Inferior parietal cortex (tissue), 1 donor: ENCODE measurements around the gene OR56A3.
"Not testable (repeated sequence)": the region's sequence is repeated elsewhere in the genome, so short reads cannot be mapped to it uniquely, and the experiment has no call there.

Experiments
- DNase-seq: peaks from one replicate; pipeline ENCODE4 v3.0.0-alpha.2; 2016; ENCODE audit errors: extremely low spot score

OR56A3 gene, protein sequence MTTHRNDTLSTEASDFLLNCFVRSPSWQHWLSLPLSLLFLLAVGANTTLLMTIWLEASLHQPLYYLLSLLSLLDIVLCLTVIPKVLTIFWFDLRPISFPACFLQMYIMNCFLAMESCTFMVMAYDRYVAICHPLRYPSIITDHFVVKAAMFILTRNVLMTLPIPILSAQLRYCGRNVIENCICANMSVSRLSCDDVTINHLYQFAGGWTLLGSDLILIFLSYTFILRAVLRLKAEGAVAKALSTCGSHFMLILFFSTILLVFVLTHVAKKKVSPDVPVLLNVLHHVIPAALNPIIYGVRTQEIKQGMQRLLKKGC

GRCh38 chr11:5941951-5942350 lies at the start of gene OR56A3:
OR56A3 (plus strand) TSS chr11:5942251; CDS start chr11:5947347, 5,096 bp downstream.
- DNase-seq = no peak

GRCh38 chr11:5892908-5893307 lies 49.1 kb upstream of the OR56A3 start, which contains the start of gene OR52E5:
OR52E5 (plus strand) TSS chr11:5893208; CDS start chr11:5900777, 7,569 bp downstream.
- DNase-seq = no peak

- no peak for DNase-seq
Measured at GRCh38 chr11:5899534-5899933, 42.5 kb upstream of the OR56A3 start.

- no peak for DNase-seq
Measured at GRCh38 chr11:5910540-5910939, 31.5 kb upstream of the OR56A3 start.

- no peak for DNase-seq
Measured at GRCh38 chr11:5922749-5923426, 19.2 kb upstream of the OR56A3 start.

GRCh38 chr11:5923427-5923776 lies 18.6 kb upstream of the OR56A3 start:
- no peak for DNase-seq

DNA sequence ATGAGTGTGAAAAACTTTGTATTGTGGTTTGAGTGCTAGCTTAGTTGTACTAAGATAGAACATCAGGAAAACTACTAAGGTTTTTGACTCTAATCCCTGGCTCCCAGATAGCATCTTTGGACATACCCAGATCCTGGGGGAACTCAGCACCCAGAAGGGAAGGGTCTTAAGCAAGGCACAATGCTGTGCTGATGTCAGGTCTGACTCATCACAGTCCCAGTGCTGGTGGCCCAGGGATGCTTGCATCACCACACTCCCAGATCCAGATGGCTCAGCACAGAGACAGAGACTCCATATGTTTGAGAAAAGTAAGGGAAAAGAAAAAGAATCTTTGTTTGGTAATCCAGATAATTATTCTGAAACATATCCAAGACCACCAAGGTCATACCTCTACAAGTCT lies 18.3 kb upstream of the OR56A3 start:
- DNase-seq = no peak

GRCh38 chr11:5928271-5928670 lies 13.8 kb upstream of the OR56A3 start:
- DNase-seq = no peak

DNA sequence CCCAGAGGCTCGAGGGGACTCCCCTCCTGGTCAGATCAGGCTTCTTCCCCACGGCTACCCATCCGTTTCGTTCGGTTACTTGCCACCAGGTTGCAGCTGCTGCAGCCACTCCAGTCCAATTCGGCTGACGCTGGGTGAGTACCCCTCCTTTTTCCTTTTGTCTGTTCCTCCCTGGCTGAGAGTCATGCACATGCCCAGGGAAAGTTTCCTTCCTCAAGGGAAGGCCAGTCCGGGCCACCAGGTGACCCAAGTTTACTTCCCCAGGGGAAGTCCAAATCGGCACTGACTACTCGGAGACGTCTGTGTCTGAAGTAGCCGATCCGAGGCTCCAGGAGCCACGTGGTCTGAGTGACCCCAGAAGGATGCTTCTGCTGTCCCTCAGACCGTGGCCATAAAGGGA lies 13.2 kb upstream of the OR56A3 start:
- DNase-seq = no peak

DNA sequence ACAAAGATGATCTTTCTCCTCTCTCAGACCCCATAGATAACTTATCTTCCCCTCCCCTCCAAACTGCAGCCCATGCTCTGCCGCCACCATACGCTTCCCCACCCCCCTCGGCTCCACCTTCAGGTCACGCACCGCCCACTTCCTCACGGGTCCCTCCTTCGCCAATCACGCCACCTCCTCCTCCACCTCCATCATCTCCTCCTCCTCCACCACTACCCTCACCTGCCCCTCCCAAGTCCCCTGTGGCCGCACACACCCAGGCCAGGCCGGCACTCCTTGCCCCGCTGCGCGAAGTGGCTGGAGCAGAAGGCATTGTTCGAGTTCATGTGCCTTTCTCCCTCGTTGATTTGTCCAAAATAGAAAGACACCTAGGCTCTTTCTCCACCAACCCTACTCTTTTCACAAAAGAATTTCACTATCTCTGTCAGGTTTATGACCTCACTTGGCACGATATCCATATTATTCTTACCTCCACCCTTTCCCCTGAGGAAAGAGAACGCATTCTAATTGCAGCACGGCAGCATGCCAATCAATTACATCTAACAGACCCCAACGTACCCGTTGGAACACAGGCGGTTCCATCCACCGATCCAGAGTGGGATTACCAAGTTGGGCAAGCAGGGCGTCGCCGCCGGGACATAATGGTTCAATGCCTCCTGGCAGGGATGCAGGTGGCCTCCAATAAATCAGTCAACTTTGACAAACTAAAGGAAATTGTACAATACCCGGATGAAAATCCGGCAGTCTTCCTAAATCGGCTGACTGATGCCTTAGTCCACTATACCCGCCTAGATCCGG lies 12.3 kb upstream of the OR56A3 start:
- no peak for DNase-seq

DNA sequence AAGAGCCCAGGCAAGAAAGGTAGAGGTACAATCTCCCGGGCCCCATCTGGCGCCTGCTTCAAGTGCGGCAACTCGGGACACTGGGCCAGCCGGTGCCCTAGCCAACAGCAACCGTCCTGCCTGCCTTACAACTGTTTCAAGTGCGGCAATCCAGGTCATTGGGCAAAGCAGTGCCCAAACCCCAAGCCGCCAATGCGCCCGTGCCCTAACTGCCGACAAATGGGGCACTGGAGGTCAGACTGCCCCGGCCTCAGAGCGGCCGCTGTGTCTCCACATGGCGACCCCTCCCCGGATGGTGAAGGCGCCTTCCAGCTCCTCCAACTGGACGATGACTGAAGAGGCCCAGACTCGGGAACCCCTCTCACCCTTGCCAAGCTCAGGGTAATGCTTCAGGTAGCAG lies 11.4 kb upstream of the OR56A3 start:
- no peak for DNase-seq

DNA sequence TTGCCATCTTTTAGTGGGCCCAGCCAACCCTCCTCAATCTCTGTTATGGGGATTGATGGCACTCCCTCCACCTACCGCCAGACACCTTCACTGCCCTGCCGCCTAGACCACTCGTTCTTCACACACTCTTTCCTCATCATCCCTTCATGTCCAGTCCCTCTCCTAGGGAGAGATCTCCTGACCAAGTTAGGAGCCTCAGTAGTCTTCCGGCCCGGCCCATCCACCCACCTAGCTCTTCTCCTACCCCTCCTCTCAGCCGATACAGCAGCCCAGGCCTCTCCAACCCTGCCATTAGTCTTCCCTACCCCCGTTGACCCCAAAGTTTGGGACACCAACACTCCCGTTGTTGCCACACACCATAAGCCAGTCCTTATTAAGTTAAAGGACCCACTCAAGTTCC lies 11.0 kb upstream of the OR56A3 start:
- DNase-seq = no peak

- DNase-seq = no peak
Measured at GRCh38 chr11:5932671-5933070, 9.4 kb upstream of the OR56A3 start.

DNA sequence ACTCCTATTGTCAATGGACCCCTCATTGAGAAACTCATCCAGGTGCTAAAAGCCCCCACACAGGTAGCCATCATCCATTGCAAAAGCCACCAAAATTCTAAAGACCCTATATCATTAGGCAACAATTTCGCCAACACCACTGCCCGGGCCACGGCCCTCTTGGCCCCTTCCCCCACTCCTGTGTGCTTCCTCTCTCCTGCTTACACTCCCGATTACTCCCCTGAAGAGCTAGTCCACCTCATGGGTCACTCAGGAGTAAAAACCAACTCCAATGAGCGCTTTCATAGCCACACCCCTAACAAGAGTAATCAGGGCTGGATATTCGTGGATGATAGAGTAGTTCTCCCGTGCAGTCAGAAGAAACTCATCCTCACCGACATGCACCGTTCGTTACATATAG lies 8.9 kb upstream of the OR56A3 start:
- DNase-seq = no peak

- DNase-seq = no peak
Measured at GRCh38 chr11:5937868-5938602, 4.0 kb upstream of the OR56A3 start.

- DNase-seq = no peak
Measured at GRCh38 chr11:5938603-5938965, 3.5 kb upstream of the OR56A3 start.

DNA sequence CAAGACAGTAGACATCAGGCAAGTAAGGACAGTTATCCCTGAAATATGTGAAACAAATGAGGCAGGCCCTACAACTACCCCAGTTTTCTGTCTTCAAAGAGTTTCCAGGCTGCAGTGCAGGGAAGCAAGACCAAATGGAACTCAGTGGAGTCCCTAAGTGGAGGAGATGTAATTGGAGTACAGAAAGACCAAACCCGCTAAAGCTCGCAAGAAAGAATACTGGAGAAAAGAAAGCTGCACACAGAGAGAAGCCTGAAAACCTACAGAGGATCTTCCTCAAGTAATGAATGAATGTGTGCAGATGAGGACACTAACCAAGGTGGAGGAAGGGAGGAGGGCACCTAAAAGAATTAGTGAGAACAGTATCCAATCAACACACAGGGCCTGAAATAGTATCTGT lies 1.3 kb upstream of the OR56A3 start:
- DNase-seq = no peak

DNA sequence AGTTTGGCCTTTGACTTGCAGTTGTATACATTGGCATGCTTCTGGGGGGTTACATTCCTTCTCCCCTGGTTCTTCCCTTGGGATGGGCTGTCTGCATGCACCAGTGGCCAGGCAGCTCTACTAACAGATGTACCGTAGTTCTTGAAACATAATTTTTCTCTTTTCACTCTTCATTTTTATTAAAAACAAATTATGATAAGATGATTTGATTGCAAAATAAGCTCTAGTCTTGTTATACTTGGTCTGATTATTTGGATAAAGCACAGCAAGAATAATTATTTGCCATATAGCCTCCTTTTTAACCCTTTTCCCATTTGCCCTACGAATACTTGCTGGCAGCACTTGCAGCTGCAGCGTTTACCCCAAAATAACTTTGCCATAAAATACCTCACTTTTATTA lies 13.5 kb downstream of the OR56A3 start:
- DNase-seq = no peak

DNA sequence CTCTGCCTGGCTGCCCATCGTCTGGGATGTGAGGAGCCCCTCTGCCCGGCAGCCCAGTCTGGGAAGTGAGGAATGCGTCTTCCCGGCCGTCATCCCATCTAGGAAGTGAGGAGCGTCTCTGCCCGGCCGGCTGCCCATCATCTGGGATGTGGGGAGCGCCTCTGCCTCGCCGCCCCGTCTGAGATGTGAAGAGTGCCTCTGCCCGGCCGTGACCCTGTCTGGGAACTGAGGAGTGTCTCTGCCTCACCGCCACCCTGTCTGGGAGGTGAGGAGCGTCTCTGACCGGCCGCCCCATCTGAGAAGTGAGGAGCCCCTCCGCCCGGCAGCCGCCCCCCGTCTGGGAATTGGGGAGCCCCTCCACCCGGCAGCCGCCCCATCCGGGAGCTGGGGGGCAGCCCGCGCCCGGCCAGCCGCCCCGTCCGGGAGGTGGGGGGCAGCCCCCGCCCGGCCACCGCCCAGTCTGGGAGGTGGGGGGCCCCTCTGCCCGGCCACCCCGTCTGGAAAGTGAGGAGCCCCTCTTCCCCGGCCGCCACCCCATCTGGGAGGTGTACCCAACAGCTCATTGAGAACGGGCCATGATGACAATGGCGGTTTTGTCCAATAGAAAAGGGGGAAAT lies 18.8 kb downstream of the OR56A3 start:
- not testable (repeated sequence) for DNase-seq

DNA sequence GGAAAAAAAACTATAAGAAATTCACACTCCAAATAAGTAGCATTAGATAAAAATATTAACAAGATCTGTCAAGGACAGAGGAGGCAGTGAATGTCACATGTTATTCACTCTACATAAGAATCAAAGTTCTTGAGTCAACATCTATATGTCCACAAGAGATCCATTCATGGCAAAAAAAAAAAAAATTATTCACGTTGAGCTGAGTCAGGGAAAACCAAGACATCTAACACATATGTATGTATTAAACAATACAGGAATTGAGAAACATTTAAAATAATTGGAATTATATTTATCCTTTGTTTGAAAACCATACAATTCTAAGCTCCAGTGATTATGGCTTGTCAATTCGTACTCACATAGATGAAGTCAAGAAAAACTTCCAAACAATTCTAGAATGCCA lies 24.9 kb downstream of the OR56A3 start:
- no peak for DNase-seq

- no peak for DNase-seq
Measured at GRCh38 chr11:5967708-5968107, 25.7 kb downstream of the OR56A3 start.

GRCh38 chr11:5968394-5968793 lies 26.3 kb downstream of the OR56A3 start, which contains the start of gene OR56A5:
OR56A5 (minus strand) TSS chr11:5968494; CDS start chr11:5968494, 0 bp downstream.
- no peak for DNase-seq
